A549 (cell line): ENCODE results near the gene PCYT1A.

Experiments used
- CTCF ChIP-seq: fragments of >200 bp; sonication (Bioruptor Twin); formaldehyde crosslinking; IDR thresholded peaks from 3 replicates; pipeline ENCODE4 v1.5.1; 2016
- POLR2A ChIP-seq: IDR thresholded peaks from 2 replicates; pipeline ENCODE4 v1.6.1; 2012; ENCODE audit warnings: mild to moderate bottlenecking, low read length
- RFX5 ChIP-seq: fragments of 450-650 bp; IDR thresholded peaks from 2 replicates; pipeline ENCODE4 v1.7.1; 2014; ENCODE audit warnings: antibody characterized with exemption, mild to moderate bottlenecking, moderate library complexity

GRCh38 chr3:196326936-196327335 is 39.4 kb upstream of the PCYT1A start:
- TF ChIP-seq CTCF = no peak
- TF ChIP-seq POLR2A = no peak
- TF ChIP-seq RFX5 = no peak
